HG03442 (cell line): ENCODE measurements around the gene FALEC.

Source experiments
- ATAC-seq: cut with Tn5 transposase; IDR thresholded peaks from one replicate; pipeline ENCODE4 v1.9.1; 2021; ENCODE audit warnings: mild to moderate bottlenecking, moderate library complexity; ENCODE audit not compliant: unreplicated experiment

Gene FALEC

DNA sequence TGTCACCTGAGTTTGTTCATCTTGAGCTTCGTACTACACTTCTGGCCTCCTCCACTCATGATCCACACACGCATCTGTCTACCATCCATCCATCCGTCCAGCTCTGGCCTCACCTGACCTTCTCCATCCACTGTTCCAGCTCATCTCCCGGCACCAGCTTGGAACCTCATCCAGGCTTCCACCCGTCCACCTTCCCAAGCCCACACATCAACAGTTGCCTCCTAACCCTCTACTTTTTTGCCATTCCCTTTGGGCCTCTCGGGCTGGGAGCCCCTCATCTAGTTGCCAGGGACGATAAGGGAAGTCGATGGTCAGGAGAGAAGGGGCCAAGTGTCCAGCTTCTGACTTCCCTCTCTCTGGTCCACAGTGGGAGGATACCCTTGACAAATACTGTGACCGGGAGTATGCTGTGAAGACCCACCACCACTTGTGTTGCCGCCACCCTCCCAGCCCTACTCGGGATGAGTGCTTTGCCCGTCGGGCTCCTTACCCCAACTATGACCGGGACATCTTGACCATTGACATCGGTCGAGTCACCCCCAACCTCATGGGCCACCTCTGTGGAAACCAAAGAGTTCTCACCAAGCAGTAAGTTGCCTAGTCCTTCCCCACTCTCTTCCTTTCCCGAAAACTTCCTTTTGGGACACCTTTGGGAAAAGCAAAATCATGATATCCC lies 3.4 kb upstream of the FALEC start:
- no peak for ATAC-seq

DNA sequence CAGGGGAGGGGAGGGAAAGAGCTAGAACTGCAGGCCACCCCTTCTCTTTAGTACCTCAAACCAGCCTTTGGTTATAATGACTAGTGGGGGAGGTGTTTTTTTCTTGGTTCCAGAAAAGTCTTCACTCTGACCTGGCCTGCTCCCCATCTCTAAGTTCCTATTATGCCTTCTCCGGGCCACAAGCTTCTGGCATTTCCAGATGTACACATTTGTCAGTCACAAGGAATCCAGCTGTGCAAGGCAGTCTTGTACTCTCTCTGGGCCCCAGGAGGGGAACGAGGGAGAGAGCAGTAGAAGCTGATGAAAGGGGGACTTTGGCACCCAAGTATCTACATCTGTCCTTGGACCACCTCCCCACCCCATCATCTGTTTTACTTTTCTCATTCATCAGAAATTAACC lies 2.7 kb upstream of the FALEC start:
- ATAC-seq, result no peak

DNA sequence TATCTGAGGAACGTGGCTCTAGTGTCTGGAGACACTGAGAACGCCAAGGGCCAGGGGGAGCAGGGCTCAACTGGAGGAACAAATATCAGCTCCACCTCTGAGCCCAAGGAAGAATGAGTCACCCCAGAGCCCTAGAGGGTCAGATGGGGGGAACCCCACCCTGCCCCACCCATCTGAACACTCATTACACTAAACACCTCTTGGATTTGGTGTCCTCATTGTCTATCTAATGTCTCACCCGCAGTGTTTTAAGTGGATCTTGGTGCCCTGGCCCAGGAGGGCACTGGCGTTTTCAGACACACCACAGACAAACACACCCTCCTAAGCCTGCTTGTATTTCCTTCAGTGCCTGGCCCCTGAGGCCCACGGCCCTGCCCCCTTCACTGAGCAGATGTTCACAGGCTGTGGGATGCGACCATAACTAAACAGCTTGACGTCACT lies 2.2 kb upstream of the FALEC start:
- ATAC-seq, result no peak

GRCh38 chr1:150514260-150514659 lies 1.3 kb upstream of the FALEC start:
- no peak for ATAC-seq

DNA sequence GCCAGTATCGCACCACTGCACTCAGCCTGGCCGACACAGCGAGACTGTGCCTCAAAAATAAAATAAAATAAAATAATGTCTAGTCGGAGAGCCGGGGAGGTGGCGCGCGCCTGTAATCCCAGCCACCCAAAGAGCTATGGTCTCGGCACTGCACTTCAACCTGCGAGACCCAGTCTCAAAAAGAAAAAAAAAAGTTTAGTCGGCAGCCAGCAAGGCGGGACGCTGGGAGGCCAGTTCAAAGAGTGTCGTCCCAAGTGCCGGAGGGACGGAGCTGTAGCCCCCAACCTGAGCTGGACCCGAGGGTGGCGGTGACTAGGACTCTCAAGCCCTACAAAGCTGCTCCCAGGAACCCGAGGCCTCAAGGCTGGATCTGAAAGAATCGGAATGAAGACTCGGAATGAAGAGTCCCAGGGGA lies 632 bp upstream of the FALEC start:
- ATAC-seq, result no peak

DNA sequence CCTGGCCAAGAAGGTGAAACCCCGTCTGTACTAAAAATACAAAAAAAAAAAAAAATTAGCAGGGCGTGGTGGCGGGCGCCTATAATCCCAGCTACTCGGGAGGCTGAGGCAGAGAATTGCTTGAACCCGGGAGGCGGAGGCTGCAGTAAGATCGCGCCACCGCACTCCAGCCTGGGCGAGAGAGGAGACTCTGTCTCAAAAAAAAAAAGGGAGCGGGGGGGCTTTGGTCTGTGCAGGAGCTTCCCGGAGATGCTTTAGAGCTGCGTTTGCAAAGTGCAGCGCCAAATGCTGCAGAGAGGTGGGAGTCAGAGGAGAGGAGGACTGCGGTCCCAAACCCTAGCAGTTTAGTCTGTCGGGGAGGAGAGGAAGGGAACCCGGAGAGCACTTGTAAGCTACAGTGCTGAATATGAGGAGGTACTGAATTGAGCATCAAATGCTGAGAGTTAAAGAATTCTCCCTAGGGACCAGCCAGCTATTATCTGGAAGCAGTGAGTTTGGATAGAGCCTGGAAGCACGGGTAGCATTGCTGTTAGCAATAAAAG lies 569 bp downstream of the FALEC start:
- no peak for ATAC-seq

- ATAC-seq, result no peak
Observed at GRCh38 chr1:150516616-150517015, 1.1 kb downstream of the FALEC start.

- no peak for ATAC-seq
Observed at GRCh38 chr1:150521196-150521968, 5.8 kb downstream of the FALEC start.

- no peak for ATAC-seq
Observed at GRCh38 chr1:150525348-150525747, 9.8 kb downstream of the FALEC start.

- ATAC-seq, result no peak
Observed at GRCh38 chr1:150528196-150528595, 12.6 kb downstream of the FALEC start.

DNA sequence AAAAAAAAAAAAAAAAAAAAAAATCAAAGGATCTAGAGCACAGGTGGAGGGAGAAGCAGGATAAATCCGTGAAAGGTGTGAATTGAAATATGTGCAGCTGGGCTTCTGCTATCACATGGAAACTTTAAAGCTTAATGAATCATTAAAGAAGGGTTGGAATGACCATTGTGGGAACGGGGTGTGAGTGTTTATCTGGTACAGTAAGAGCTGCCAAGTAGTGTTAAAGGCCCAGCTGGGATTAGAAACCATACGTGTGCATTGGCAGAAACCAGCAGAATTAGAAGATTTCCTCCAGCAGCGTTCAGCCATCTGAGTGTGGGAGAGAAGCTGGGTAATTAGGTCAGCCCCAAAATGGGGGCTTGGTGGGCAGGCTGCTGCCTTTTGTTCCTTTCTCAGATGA lies 13.5 kb downstream of the FALEC start:
- ATAC-seq, result no peak

DNA sequence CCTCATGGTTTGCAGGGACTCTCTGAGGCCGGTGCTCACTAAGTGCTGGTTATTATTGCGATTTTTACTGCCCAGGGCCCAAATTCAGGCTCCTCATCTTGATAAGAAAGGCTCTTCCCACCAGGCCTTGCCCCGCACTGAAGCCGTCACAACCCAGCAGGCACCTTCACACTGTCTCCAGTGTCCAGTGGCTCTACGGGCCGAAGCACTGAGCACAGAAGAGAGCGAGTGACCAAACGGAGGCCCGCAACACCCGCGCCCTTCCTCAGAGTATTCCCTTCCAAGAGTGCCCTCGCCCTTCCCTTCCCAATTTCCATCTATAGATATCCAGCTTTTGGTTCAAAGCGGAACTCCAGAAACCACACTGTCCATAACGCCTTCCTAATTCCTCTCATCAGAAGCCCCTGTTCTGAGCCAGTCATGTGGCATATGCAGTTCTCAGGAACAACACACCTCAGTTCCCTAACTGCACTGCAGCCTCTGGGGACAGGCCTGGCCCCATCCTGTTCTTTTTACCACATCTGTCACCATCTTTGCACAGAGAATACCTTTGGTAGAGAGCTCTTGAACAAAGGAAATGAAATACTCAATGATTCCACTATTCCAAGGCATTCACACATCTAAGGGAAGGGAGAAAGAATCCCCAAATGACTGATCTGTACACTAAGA lies 15.1 kb downstream of the FALEC start:
- no peak for ATAC-seq

GRCh38 chr1:150532860-150533259 lies 17.3 kb downstream of the FALEC start:
- no peak for ATAC-seq

- no peak for ATAC-seq
Observed at GRCh38 chr1:150534002-150534401, 18.4 kb downstream of the FALEC start.

GRCh38 chr1:150535511-150536287 lies 20.1 kb downstream of the FALEC start:
- no peak for ATAC-seq

- ATAC-seq, result no peak
Observed at GRCh38 chr1:150536836-150537731, 21.5 kb downstream of the FALEC start.

DNA sequence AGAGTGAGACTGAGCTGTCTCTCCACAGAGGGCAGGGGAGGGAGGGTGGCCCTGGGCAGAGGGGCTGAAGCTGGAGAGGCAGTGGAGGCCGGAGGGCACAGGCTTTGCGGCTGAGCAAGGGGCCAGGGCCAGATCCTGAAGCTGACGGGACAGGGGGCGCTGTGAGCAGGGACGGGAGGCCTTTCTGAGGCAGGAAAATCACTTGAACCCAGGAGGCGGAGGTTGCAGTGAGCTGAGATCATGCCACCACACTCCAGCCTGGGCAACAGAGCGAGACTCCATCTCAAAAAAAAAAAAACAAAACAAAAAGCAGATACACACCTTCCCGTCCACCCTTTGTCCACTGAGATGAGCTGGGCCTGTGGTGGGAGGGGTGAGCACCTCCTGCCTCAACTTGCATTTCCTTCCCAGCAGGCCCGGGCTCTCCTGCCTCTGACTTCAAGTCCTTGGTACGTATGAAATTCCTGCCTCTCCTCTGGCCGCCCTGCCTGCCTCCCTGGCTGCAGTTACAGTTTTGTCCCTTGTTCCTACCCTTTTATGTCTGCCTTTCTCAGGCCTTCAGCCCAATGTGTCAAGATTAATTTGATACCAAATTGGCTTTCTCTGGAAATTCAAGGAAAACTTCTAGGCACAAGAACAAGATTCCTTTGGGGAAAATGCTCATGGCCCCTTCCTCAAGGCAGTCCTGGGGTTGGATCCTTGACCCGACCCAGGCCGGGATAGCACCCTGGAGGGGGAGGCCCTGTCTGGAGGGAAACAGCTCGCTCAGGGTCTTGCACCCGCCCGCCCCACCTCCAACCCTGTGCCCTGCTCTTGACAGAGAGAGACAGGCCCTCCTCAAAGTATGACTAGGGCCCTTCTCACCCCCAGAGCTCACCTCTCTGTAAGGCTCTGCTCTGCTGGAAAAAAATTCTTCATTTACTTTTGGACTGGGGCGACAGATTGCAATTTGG lies 22.5 kb downstream of the FALEC start:
- no peak for ATAC-seq

GRCh38 chr1:150543500-150544143 lies 28.1 kb downstream of the FALEC start:
- ATAC-seq, result no peak
